ENCODE measurements around the gene EPHA1. TPM values are rescaled to one million over a fixed set of nuclear protein-coding genes. Genes with fewer than 3 reads are reported as not detected.
A peak's percentile ranks its signal among the peaks of the same experiment; 100 is the strongest.

EPHA1 gene
- total and polyA plus RNA-seq, 12 donors, result 0.12 to 0.73 (median 0.39) TPM; not detected in 9

GRCh38 chr7:143390104-143390772, 18.4 kb downstream of the EPHA1 start:
- peak overlapping the region in 3 of 10 donors; percentile 9 to 86 (median 26) for H3K27ac ChIP-seq
- 77% methylated on average over 10 of the region's 10 CpGs for WGBS, 2 donors
- DNase-seq (no peak), ATAC-seq (no peak)
- peaks cover 17 to 92% (median 74%) of the 10 kb centered on the region in 9 donors for H3K4me1 ChIP-seq
- H3K9me3 ChIP-seq, result no peaks in the 10 kb centered on the region
- intact Hi-C loops (cut with DNase I), result no loop called here
- no peak overlapping the region for H3K4me3 ChIP-seq
- H3K27me3 ChIP-seq, result no peaks in the 10 kb centered on the region
- H3K36me3 ChIP-seq, result peaks cover 0 to 76% (median 25%) of the 10 kb centered on the region in 9 donors
- TF ChIP-seq CTCF (IDR thresholded peaks at IDR 0.05), result no peak

- no peak for TF ChIP-seq CTCF (IDR thresholded peaks at IDR 0.05)
- Histone ChIP-seq H3K9me3 (no peaks in the 10 kb centered on the region), H3K27me3 (no peaks in the 10 kb centered on the region), H3K4me1 (peaks cover 23 to 92% (median 75%) of the 10 kb centered on the region in 9 donors), H3K36me3 (peaks cover 0 to 84% (median 25%) of the 10 kb centered on the region in 9 donors), H3K4me3 (no peak overlapping the region), H3K27ac (peak overlapping the region in 4 of 10 donors; percentile 11 to 42 (median 26))
- DNase-seq (no peak), ATAC-seq (no peak)
- 85 to 88% methylated on average over 15 of the region's 15 CpGs for WGBS, 2 donors
- intact Hi-C loops (cut with DNase I), result loop anchor here in 1 of 10 donors (10.0 kb wide), 1 partner anchor 125 kb away; the partner anchor contains the start of gene GSTK1
These were observed 19.1 kb downstream of the EPHA1 start for GRCh38 chr7:143389316-143390103.

DNA sequence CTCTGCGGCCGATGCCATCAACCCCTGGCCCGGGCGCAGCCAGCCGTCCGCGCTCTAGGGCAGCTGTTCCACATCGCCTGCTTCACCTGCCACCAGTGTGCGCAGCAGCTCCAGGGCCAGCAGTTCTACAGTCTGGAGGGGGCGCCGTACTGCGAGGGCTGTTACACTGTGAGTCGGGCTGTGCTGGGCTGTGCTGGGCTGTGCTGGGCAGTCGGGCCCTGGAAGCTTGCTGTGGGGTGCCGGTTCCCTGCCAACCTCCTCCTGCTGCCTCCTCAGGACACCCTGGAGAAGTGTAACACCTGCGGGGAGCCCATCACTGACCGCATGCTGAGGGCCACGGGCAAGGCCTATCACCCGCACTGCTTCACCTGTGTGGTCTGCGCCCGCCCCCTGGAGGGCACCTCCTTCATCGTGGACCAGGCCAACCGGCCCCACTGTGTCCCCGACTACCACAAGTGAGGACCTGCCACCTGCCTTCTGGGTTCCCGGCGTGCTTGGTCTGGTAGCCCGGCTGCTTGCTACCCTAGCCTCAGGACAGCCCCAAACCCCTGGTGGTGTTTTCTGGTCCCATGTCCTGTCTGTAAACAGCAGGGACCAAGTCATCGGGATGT, 20.1 kb downstream of the EPHA1 start:
- no peak for TF ChIP-seq CTCF (IDR thresholded peaks at IDR 0.05)
- WGBS, 2 donors, result 88 to 91% methylated on average over 28 of the region's 28 CpGs
- no peak for ATAC-seq
- Histone ChIP-seq H3K27ac (no peak overlapping the region), H3K27me3 (no peaks in the 10 kb centered on the region), H3K9me3 (no peaks in the 10 kb centered on the region), H3K36me3 (peaks cover 0 to 90% (median 25%) of the 10 kb centered on the region in 9 donors), H3K4me3 (no peak overlapping the region), H3K4me1 (peaks cover 23 to 99% (median 75%) of the 10 kb centered on the region in 9 donors)
- DNase-seq, result no peak
- intact Hi-C loops (cut with DNase I), result loop anchor here in 1 of 10 donors (10.0 kb wide), 1 partner anchor 124 kb away; the partner anchor contains the start of gene GSTK1

GRCh38 chr7:143388051-143388450, 20.6 kb downstream of the EPHA1 start:
- DNase-seq (no peak), ATAC-seq (no peak)
- no peak overlapping the region for H3K4me3 ChIP-seq
- intact Hi-C loops (cut with DNase I), result loop anchor here in 1 of 10 donors (10.0 kb wide), 1 partner anchor 123 kb away; the partner anchor contains the start of gene GSTK1
- 76 to 80% methylated on average over 10 of the region's 10 CpGs for WGBS, 2 donors
- TF ChIP-seq CTCF (IDR thresholded peaks at IDR 0.05), result no peak
- H3K27me3 ChIP-seq, result no peaks in the 10 kb centered on the region
- no peaks in the 10 kb centered on the region for H3K9me3 ChIP-seq
- H3K4me1 ChIP-seq, result peaks cover 21 to 99% (median 75%) of the 10 kb centered on the region in 9 donors
- H3K36me3 ChIP-seq, result peaks cover 0 to 95% (median 25%) of the 10 kb centered on the region in 9 donors
- H3K27ac ChIP-seq, result no peak overlapping the region

All from heart right ventricle (tissue), 16 donors.